Panc1 (cell line): ENCODE results near the gene ARHGAP25.

Experiments
- CTCF ChIP-seq: fragments of 450-650 bp; IDR thresholded peaks from 2 replicates; pipeline ENCODE4 v1.5.1; 2017; ENCODE audit warnings: mild to moderate bottlenecking
- POLR2AphosphoS5 ChIP-seq: IDR thresholded peaks from 2 replicates; pipeline ENCODE4 v1.6.1; 2012; ENCODE audit warnings: mild to moderate bottlenecking, low read depth, low read length, moderate library complexity

- TF ChIP-seq CTCF, result no peak
- TF ChIP-seq POLR2AphosphoS5, result no peak
Measured at GRCh38 chr2:68708629-68709028, 26.0 kb upstream of the ARHGAP25 start.
